ENCODE results near the gene MORC4.

DNA sequence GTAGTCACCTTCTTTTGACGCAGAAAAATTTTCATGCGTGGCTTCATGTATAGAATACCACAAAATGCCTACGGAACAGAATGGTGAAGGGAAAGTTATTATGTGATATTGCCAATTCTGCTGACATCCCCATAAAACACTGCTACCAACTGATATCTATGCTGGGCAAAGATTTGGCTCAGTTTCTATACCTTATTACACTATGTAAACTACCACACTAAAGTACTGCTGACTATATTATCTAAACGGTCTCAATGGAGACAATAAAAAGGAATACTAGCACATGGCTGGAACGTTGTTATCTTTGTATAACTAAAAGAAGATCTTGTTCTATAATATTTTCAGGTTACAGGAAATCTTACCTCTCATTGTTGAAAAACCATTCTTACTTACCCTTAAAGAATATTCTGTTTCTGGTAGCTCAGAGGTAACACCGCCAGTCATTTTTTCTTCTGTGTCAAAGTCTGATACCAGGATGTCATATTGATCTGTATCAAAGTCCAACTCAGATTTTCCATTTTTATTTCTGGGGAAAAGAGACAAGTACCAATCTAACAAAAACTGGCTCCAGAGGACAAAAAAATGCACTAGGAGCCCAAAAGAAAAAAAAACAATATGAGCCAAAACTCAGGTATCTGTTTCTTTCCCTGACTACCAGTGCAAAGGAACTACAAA, 18.9 kb downstream of the MORC4 start:
- no peak for TF ChIP-seq CTCF (IDR thresholded peaks at IDR 0.05)
- no peak for TF ChIP-seq ZFX (IDR thresholded peaks at IDR 0.05; ENCODE audit: borderline replicate concordance)
